ENCODE results near the gene KCNJ9.

Gene KCNJ9

GRCh38 chr1:160058087-160058486 lies 23.3 kb upstream of the KCNJ9 start:
- Mint-ChIP-seq H3K4me1 (ENCODE audit: low read depth) (no peaks in the 10 kb centered on the region), H3K27me3 (peaks cover 19% of the 10 kb centered on the region), H3K27ac (no peak overlapping the region), H3K9me3 (no peaks in the 10 kb centered on the region), H3K4me3 (no peak overlapping the region), H3K36me3 (ENCODE audit: low read depth) (no peaks in the 10 kb centered on the region)

DNA sequence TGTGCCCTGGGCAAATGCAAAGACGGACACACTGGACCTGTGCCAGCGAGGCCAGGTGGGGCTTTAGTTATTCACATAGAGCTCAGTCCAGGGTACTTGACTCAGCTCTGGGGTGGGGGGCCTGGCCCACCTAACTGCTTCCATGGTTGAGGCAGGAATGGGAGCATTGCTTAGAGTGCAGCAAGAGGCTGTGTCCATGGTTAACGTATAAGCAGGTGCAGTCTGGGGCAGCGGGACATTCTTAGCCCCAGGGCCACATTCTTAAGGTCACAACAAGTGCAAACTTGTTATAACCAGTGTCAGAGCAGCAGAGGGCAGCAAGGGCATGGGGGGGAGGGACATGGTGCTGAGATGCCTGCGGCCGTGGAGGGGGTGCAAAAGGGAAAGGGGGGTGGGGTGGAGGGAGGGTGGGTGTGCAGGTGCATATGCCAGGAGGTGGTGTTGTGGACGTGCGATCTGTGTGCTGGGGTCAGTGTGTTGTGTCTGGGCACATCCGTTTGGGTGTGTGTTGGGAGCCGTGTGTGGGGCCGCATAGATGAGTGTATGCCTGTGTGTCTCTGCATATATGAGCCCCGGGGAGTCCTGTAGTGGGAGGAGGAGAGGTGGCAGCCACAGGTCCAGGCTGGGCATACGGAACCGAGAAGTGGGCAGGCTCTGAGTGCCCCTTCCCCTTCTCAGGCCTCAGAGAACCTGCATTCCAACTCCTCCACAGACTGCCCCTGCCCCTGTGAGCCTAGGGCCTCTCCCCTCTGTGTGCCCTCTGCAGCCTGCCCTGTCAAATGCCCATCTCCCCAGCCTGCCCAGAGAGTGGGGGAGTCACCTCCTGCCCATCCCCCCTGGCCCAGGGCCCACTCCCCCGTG lies 19.7 kb upstream of the KCNJ9 start:
- Mint-ChIP-seq H3K27me3 (peaks cover 8% of the 10 kb centered on the region), H3K9me3 (no peaks in the 10 kb centered on the region), H3K4me1 (ENCODE audit: low read depth) (no peaks in the 10 kb centered on the region), H3K4me3 (no peak overlapping the region), H3K36me3 (ENCODE audit: low read depth) (no peaks in the 10 kb centered on the region), H3K27ac (no peak overlapping the region)

- H3K36me3 Mint-ChIP-seq (ENCODE audit: low read depth), result no peaks in the 10 kb centered on the region
- H3K4me3 Mint-ChIP-seq, result no peak overlapping the region
- H3K27ac Mint-ChIP-seq, result no peak overlapping the region
- H3K27me3 Mint-ChIP-seq, result peaks cover 2% of the 10 kb centered on the region
- H3K9me3 Mint-ChIP-seq, result no peaks in the 10 kb centered on the region
- H3K4me1 Mint-ChIP-seq (ENCODE audit: low read depth), result no peaks in the 10 kb centered on the region
These were observed 19.2 kb upstream of the KCNJ9 start for GRCh38 chr1:160062230-160062532.

DNA sequence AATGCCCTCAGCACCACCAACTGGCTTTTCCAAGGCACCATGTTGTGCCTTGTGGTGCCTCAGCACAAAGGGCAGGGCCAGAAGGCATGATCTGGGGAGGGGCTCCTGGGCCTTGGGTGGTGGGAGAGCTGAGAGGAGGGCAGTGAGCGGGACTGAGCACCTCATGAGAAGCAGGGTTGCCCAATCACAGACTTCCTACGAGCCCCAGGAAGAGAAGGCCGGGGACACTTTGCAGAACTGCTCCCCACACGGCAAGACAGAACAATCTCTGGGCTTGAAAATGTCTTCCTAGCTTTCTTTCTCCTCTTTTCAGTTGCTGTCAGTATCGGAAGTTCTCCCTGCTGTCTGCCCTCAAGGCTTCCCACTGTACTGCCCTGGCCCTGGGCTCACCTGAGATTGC lies 18.2 kb upstream of the KCNJ9 start:
- Mint-ChIP-seq H3K27me3 (no peaks in the 10 kb centered on the region), H3K4me3 (no peak overlapping the region), H3K4me1 (ENCODE audit: low read depth) (no peaks in the 10 kb centered on the region), H3K36me3 (ENCODE audit: low read depth) (no peaks in the 10 kb centered on the region), H3K27ac (no peak overlapping the region), H3K9me3 (no peaks in the 10 kb centered on the region)

- no peaks in the 10 kb centered on the region for H3K9me3 Mint-ChIP-seq
- no peak overlapping the region for H3K27ac Mint-ChIP-seq
- no peaks in the 10 kb centered on the region for H3K36me3 Mint-ChIP-seq (ENCODE audit: low read depth)
- no peaks in the 10 kb centered on the region for H3K4me1 Mint-ChIP-seq (ENCODE audit: low read depth)
- H3K4me3 Mint-ChIP-seq, result no peak overlapping the region
- peaks cover 8% of the 10 kb centered on the region for H3K27me3 Mint-ChIP-seq
These were observed 17.2 kb upstream of the KCNJ9 start for GRCh38 chr1:160064164-160064563.

- no peaks in the 10 kb centered on the region for H3K9me3 Mint-ChIP-seq
- no peaks in the 10 kb centered on the region for H3K4me1 Mint-ChIP-seq (ENCODE audit: low read depth)
- peaks cover 11% of the 10 kb centered on the region for H3K27me3 Mint-ChIP-seq
- H3K27ac Mint-ChIP-seq, result no peak overlapping the region
- H3K36me3 Mint-ChIP-seq (ENCODE audit: low read depth), result no peaks in the 10 kb centered on the region
- no peak overlapping the region for H3K4me3 Mint-ChIP-seq
These were observed 16.6 kb upstream of the KCNJ9 start for GRCh38 chr1:160064746-160065145.

DNA sequence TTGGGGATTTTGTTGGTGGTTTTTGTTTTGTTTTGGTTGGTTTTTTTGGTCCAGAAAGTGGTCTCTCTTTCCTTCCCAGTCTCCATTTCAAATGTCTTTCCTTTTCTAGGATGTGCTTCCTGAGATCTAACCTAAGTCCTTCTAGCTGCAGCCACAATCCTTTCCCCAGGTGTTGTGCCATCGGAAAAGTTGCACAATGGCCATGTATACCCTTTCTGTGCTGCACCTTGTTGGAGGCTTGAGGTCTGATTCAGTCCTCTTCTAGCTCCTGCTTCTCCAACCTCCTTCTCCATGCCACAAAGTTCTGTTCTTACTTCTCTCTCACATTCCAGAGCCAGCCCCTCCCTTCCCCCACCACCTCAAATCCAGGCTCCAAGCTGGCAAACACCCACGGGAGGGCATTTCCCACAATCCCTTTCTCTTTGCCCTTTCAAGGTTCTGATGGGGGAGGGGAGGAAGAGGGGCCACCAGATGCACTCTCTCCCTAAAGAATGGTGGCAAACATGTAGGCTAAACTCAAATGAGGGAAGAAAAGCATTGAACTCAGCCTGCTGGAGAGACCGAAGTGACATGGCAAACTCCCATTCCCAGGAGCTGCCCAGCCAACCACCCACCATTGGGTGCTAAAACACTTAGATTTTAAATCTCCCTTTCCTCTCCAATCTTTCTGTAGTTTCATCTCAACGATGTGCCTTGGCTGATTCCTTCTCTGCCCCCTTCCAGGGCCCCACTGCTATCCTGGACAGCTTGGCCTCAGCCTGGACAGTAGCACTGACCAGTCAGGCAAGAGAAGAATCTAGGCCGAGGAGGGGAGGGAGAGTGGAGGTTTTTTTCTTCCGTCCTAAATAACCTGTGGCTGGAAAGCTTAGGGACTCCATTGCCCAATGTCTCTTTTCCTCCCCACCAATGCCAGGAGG lies 14.3 kb upstream of the KCNJ9 start:
- H3K9me3 Mint-ChIP-seq, result no peaks in the 10 kb centered on the region
- H3K36me3 Mint-ChIP-seq (ENCODE audit: low read depth), result no peaks in the 10 kb centered on the region
- peaks cover 30% of the 10 kb centered on the region for H3K27me3 Mint-ChIP-seq
- H3K4me3 Mint-ChIP-seq, result no peak overlapping the region
- H3K4me1 Mint-ChIP-seq (ENCODE audit: low read depth), result peaks cover 8% of the 10 kb centered on the region
- no peak overlapping the region for H3K27ac Mint-ChIP-seq

- no peak overlapping the region for H3K27ac Mint-ChIP-seq
- H3K27me3 Mint-ChIP-seq, result peaks cover 32% of the 10 kb centered on the region
- peaks cover 8% of the 10 kb centered on the region for H3K4me1 Mint-ChIP-seq (ENCODE audit: low read depth)
- H3K4me3 Mint-ChIP-seq, result no peak overlapping the region
- no peaks in the 10 kb centered on the region for H3K9me3 Mint-ChIP-seq
- no peaks in the 10 kb centered on the region for H3K36me3 Mint-ChIP-seq (ENCODE audit: low read depth)
These were observed 13.1 kb upstream of the KCNJ9 start for GRCh38 chr1:160068225-160068624.

DNA sequence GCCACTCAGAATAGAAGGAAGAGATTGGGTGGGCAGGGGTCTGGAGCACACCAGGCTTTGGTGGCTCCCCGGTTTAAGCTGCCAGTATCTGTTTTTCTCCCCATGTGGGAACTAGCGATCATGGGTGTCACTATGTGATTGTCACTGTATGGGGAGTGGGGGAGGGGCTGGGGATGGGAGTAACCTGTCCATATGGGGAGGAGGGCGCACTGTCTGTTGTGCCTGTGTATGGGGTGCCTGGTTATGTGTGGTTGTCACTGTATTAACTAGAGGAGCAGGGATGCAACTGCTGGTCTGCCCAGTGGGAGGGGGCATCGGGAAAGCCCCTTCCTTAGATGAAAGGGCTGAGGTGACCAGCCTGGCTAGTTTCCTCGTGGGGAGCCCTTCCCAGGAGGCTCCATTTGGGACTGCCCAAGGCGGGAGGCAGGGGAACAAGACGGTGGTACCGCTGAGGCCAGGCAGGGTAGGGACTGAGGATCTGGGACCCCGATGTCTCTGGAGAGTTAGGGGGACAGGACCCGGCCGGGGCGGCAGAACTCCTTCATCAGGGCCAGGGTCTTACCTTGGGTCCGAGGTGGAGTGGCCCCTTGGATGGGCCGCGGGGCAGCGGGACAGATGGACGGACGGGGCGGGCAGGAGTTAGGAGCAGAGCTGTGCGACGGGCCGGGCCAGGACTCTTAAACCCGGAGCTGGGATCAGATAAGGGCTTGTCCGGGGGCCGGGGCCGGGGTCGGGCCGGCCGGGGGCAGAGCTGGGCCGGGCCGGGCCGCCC lies 11.7 kb upstream of the KCNJ9 start, which contains the start of gene KCNJ10:
TSS of gene KCNJ10 (minus strand) at position 701 of the 772 bp plus-strand sequence. CDS start 27,628 bp downstream, outside the sequence.
- H3K4me1 Mint-ChIP-seq (ENCODE audit: low read depth), result peaks cover 8% of the 10 kb centered on the region
- no peak within 1 kb of the TSS for H3K27ac Mint-ChIP-seq
- peaks cover 37% of the 10 kb centered on the region for H3K27me3 Mint-ChIP-seq
- no peaks in the 10 kb centered on the region for H3K9me3 Mint-ChIP-seq
- peak within 1 kb of the TSS; percentile 86 for H3K4me3 Mint-ChIP-seq
- no peaks in the 10 kb centered on the region for H3K36me3 Mint-ChIP-seq (ENCODE audit: low read depth)

GRCh38 chr1:160070243-160071163 lies 10.8 kb upstream of the KCNJ9 start:
- Mint-ChIP-seq H3K9me3 (no peaks in the 10 kb centered on the region), H3K4me3 (peak overlapping the region; percentile 86), H3K36me3 (ENCODE audit: low read depth) (no peaks in the 10 kb centered on the region), H3K27me3 (peaks cover 44% of the 10 kb centered on the region), H3K27ac (no peak overlapping the region), H3K4me1 (ENCODE audit: low read depth) (peaks cover 8% of the 10 kb centered on the region)

DNA sequence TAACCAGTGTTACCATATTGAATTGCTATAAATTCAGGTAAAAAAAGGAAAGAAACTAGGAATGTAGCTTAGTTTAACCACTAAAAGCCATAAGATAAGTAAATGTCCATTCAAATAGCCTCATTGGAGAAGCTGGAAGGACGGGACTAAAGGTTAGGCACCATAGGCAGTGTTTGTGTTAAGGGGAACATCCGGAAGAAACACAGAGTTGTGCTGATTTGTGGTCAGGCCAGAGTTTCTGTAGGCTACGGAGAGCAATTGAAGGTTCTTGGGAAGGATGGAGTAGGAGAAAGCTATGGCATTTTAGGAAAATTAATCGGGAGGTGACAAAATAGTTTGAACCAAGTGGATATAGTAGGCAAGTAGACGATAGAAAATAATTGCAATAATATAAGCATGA lies 10.0 kb upstream of the KCNJ9 start:
- Mint-ChIP-seq H3K9me3 (no peaks in the 10 kb centered on the region), H3K36me3 (ENCODE audit: low read depth) (no peaks in the 10 kb centered on the region), H3K27me3 (peaks cover 52% of the 10 kb centered on the region), H3K4me3 (no peak overlapping the region), H3K4me1 (ENCODE audit: low read depth) (peaks cover 8% of the 10 kb centered on the region), H3K27ac (no peak overlapping the region)

- Mint-ChIP-seq H3K36me3 (ENCODE audit: low read depth) (no peaks in the 10 kb centered on the region), H3K4me3 (no peak overlapping the region), H3K4me1 (ENCODE audit: low read depth) (peaks cover 15% of the 10 kb centered on the region), H3K9me3 (no peaks in the 10 kb centered on the region), H3K27me3 (peaks cover 61% of the 10 kb centered on the region), H3K27ac (no peak overlapping the region)
These were observed 6.5 kb upstream of the KCNJ9 start for GRCh38 chr1:160074865-160075264.

DNA sequence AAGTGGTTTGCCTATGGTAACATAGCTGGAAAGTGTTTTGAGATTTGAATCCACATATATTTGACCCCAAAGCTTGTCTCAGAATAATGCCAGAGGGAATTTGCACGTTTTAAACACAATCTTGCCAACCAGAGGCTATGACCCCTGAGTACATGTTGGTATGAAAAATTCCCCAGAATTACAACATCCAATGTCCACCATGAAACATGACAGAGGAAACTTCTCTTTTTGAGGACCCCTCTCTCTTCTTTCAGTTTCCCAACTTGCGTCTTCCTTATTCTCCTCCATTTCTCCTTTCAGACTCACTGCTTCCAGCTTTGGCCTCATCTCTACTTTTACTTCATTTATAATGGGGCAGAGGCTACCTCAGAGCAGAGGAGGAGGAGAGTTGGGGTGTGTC lies 5.5 kb upstream of the KCNJ9 start:
- Mint-ChIP-seq H3K4me3 (no peak overlapping the region), H3K36me3 (ENCODE audit: low read depth) (no peaks in the 10 kb centered on the region), H3K9me3 (no peaks in the 10 kb centered on the region), H3K4me1 (ENCODE audit: low read depth) (peaks cover 17% of the 10 kb centered on the region), H3K27ac (no peak overlapping the region), H3K27me3 (peaks cover 62% of the 10 kb centered on the region)

DNA sequence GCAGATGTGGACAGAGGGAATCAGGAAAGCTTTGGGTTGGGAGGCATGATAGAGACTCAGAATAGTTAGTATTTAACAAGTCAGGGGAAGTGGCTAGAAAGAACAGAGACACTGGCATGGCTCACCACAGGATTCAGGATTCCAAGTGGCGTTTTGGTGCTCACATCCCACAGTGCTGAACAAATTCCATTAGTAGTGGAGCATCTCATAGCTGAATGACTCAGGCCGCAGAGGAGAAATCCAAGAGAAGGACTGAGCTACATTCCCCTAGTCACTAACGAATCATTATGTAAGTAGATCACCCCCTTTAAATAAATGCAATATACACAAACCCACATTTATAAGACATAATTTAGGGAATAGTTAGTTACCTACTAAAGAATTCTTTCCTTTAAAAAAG lies 5.0 kb upstream of the KCNJ9 start:
- H3K4me1 Mint-ChIP-seq (ENCODE audit: low read depth), result peaks cover 21% of the 10 kb centered on the region
- H3K36me3 Mint-ChIP-seq (ENCODE audit: low read depth), result no peaks in the 10 kb centered on the region
- H3K9me3 Mint-ChIP-seq, result no peaks in the 10 kb centered on the region
- H3K27ac Mint-ChIP-seq, result no peak overlapping the region
- peaks cover 64% of the 10 kb centered on the region for H3K27me3 Mint-ChIP-seq
- H3K4me3 Mint-ChIP-seq, result no peak overlapping the region

Measured in stimulated activated naive CD8-positive, alpha-beta T cell treated with anti-CD3 and anti-CD28 coated beads, Interleukin-15, Interleukin-2, amounts not matched to agents 100 ng/mL and 50 ng/mL, for 24 hours (primary cell).